Gastroesophageal sphincter (tissue), 4 donors: ENCODE results near the gene CFAP92. TPM values are rescaled to one million over a fixed set of nuclear protein-coding genes. Genes with fewer than 3 reads are reported as not detected.

ENCODE experiments used
- ATAC-seq: fragments of 150-250 bp; one replicate; pipeline ENCODE4 v1.9.1; 2016; ENCODE audit warnings: mild to moderate bottlenecking, moderate library complexity
- H3K27ac ChIP-seq, 4 donors: fragments of 200-600 bp; sonication (generic) in 3 of 4; 1 replicate in 3 of 4; 2 replicates in 1 of 4; pipeline ENCODE4 v1.5.1; 2016 to 2019
- H3K27me3 ChIP-seq: fragments of 200-600 bp; sonication (generic); one replicate; pipeline ENCODE4 v1.5.1; 2019
- H3K36me3 ChIP-seq, 2 donors: fragments of 200-600 bp; sonication (generic); one replicate each; pipeline ENCODE4 v1.5.1; 2019; ENCODE audit warnings: control low read depth in 1 of 2
- H3K4me1 ChIP-seq, 3 donors: fragments of 200-600 bp; sonication (generic); 1 replicate in 2 of 3; 2 replicates in 1 of 3; pipeline ENCODE4 v1.5.1; 2016 to 2019; ENCODE audit warnings: control low read depth in 2 of 3
- H3K4me3 ChIP-seq, 2 donors: fragments of 200-600 bp; sonication (generic); one replicate each; pipeline ENCODE4 v1.5.1; 2019; ENCODE audit warnings: mild to moderate bottlenecking in 1 of 2, moderate library complexity in 1 of 2
- H3K9me3 ChIP-seq, 3 donors: fragments of 200-600 bp; sonication (generic); one replicate each; pipeline ENCODE4 v1.5.1; 2017 to 2019; ENCODE audit warnings: control low read depth in 2 of 3
- CTCF ChIP-seq, 4 experiments: fragments of 200-600 bp in 2 of 4; fragments of 450-650 bp in 2 of 4; sonication (generic) in 1 of 4; IDR thresholded peaks; one replicate each; pipeline ENCODE4 v1.5.1; 2017 to 2019; ENCODE audit warnings: antibody characterized with exemption in 4 of 4, mild to moderate bottlenecking in 2 of 4, moderate library complexity in 2 of 4
- EP300 ChIP-seq: sonication (generic); formaldehyde crosslinking; IDR thresholded peaks from one replicate; pipeline ENCODE4 v1.6.1; 2017; ENCODE audit warnings: antibody characterized with exemption, mild to moderate bottlenecking
- POLR2A ChIP-seq, 2 donors: fragments of 450-650 bp; IDR thresholded peaks; one replicate each; pipeline ENCODE4 v1.6.1; 2017; ENCODE audit warnings: antibody characterized with exemption in 2 of 2, mild to moderate bottlenecking in 2 of 2, moderate library complexity in 1 of 2
- POLR2AphosphoS5 ChIP-seq: sonication (generic); formaldehyde crosslinking; IDR thresholded peaks from one replicate; pipeline ENCODE4 v1.6.1; 2017; ENCODE audit warnings: antibody characterized with exemption
- WGBS, 2 donors: methylation state at CpG; one replicate each; pipeline ENCODE4 v1.1.5; 2018; ENCODE audit warnings: low coverage in 1 of 2; 5-methylcytosine and 5-hydroxymethylcytosine counted together
- total RNA-seq, 4 donors: library from RNA; depleted of rRNA; stranded (reverse); fragments of >200 nt; gene quantifications; one replicate each; pipeline ENCODE4 v1.1.0, GENCODE V29; 2016

CFAP92 gene
- total RNA-seq, 4 donors from 2014 or later: 0.96 to 3.3 (median 2.3) TPM

- no peak overlapping the region for H3K4me3 ChIP-seq
- ATAC-seq: peak; percentile 66
- no peak for TF ChIP-seq EP300
- TF ChIP-seq CTCF (IDR thresholded peaks at IDR 0.05): no peak
- no peak for TF ChIP-seq POLR2A (IDR thresholded peaks at IDR 0.05)
- TF ChIP-seq POLR2AphosphoS5: no peak
- H3K4me1 ChIP-seq: peaks cover 0 to 43% (median 6%) of the 10 kb centered on the region in 3 donors
- H3K9me3 ChIP-seq: no peaks in the 10 kb centered on the region
- H3K27ac ChIP-seq: peak overlapping the region in 3 of 4 donors; percentile 57 to 76 (median 73)
- no peaks in the 10 kb centered on the region for H3K27me3 ChIP-seq
- WGBS, 2 donors: 65 to 86% methylated on average over 3 to 9 of the region's 19 CpGs
- H3K36me3 ChIP-seq: no peaks in the 10 kb centered on the region
These were observed 21.7 kb upstream of the CFAP92 start for GRCh38 chr3:129015388-129016105.

- H3K36me3 ChIP-seq: no peaks in the 10 kb centered on the region
- no peak overlapping the region for H3K4me3 ChIP-seq
- TF ChIP-seq CTCF (IDR thresholded peaks at IDR 0.05) (no peak), EP300 (no peak)
- no peaks in the 10 kb centered on the region for H3K27me3 ChIP-seq
- no peaks in the 10 kb centered on the region for H3K9me3 ChIP-seq
- peaks cover 0 to 42% (median 6%) of the 10 kb centered on the region in 3 donors for H3K4me1 ChIP-seq
- no peak for ATAC-seq
- WGBS, 2 donors: 92 to 100% methylated on average over 3 to 5 of the region's 9 CpGs
- H3K27ac ChIP-seq: peak overlapping the region in 3 of 4 donors; percentile 54 to 76 (median 73)
These were observed 21.0 kb upstream of the CFAP92 start for GRCh38 chr3:129014793-129015345.

GRCh38 chr3:129014148-129014547 lies 20.3 kb upstream of the CFAP92 start:
- no peaks in the 10 kb centered on the region for H3K9me3 ChIP-seq
- TF ChIP-seq CTCF (IDR thresholded peaks at IDR 0.05): no peak
- no peak for TF ChIP-seq POLR2AphosphoS5
- TF ChIP-seq EP300: no peak
- no peak for TF ChIP-seq POLR2A (IDR thresholded peaks at IDR 0.05)
- H3K27me3 ChIP-seq: no peaks in the 10 kb centered on the region
- ATAC-seq: no peak
- H3K27ac ChIP-seq: peak overlapping the region in 3 of 4 donors; percentile 54 to 76 (median 73)
- 74 to 88% methylated on average over 7 of the region's 13 CpGs for whole genome bisulfite sequencing, 2 donors
- H3K4me3 ChIP-seq: no peak overlapping the region
- no peaks in the 10 kb centered on the region for H3K36me3 ChIP-seq
- peaks cover 0 to 48% (median 6%) of the 10 kb centered on the region in 3 donors for H3K4me1 ChIP-seq

GRCh38 chr3:129013491-129013891 lies 19.6 kb upstream of the CFAP92 start:
- Histone ChIP-seq H3K4me1 (peaks cover 0 to 54% (median 6%) of the 10 kb centered on the region in 3 donors), H3K9me3 (no peaks in the 10 kb centered on the region), H3K27ac (peak overlapping the region in 3 of 4 donors; percentile 54 to 76 (median 73)), H3K27me3 (no peaks in the 10 kb centered on the region), H3K4me3 (no peak overlapping the region), H3K36me3 (no peaks in the 10 kb centered on the region)
- TF ChIP-seq POLR2A (IDR thresholded peaks at IDR 0.05) (no peak), EP300 (no peak), POLR2AphosphoS5 (no peak), CTCF (IDR thresholded peaks at IDR 0.05) (no peak)
- ATAC-seq: no peak
- WGBS, 2 donors: 100% methylated on average over 1 to 2 of the region's 3 CpGs
